ENCODE data around the gene LRP1-AS.
A peak's percentile ranks its signal among the peaks of the same experiment; 100 is the strongest.
"Not testable (repeated sequence)": the region's sequence is repeated elsewhere in the genome, so short reads cannot be mapped to it uniquely, and the experiment has no call there.

The LRP1-AS gene

GRCh38 chr12:57138526-57139272 is 8.7 kb downstream of the LRP1-AS start:
- DNase-seq = no peak

GRCh38 chr12:57135527-57136326 is 11.7 kb downstream of the LRP1-AS start:
- no peak for DNase-seq

GRCh38 chr12:57134949-57135348 is 12.5 kb downstream of the LRP1-AS start:
- DNase-seq = no peak

- DNase-seq = no peak
Observed at GRCh38 chr12:57133916-57134315, 13.5 kb downstream of the LRP1-AS start.

GRCh38 chr12:57133013-57133569 is 14.3 kb downstream of the LRP1-AS start:
- no peak for DNase-seq

GRCh38 chr12:57131896-57132744 is 15.3 kb downstream of the LRP1-AS start:
- DNase-seq = no peak

- DNase-seq = no peak
Observed at GRCh38 chr12:57130941-57131340, 16.5 kb downstream of the LRP1-AS start.

GRCh38 chr12:57129889-57130288 is 17.5 kb downstream of the LRP1-AS start:
- DNase-seq = no peak

- DNase-seq = no peak
Observed at GRCh38 chr12:57129321-57129842, 18.0 kb downstream of the LRP1-AS start.

- no peak for DNase-seq
Observed at GRCh38 chr12:57128519-57129247, 18.7 kb downstream of the LRP1-AS start.

- DNase-seq = peak; percentile 13
Observed at GRCh38 chr12:57127726-57128518, 19.5 kb downstream of the LRP1-AS start, which contains the start of gene LRP1. Gene LRP1 (plus strand): TSS chr12:57128483. CDS start chr12:57128965, 482 bp downstream.

GRCh38 chr12:57127101-57127725 is 20.2 kb downstream of the LRP1-AS start:
- DNase-seq = no peak

GRCh38 chr12:57126561-57126960 is 20.9 kb downstream of the LRP1-AS start:
- no peak for DNase-seq

- no peak for DNase-seq
Observed at GRCh38 chr12:57126061-57126460, 21.4 kb downstream of the LRP1-AS start.

GRCh38 chr12:57124261-57124877 is 23.1 kb downstream of the LRP1-AS start:
- no peak for DNase-seq

- DNase-seq = no peak
Observed at GRCh38 chr12:57123813-57124212, 23.6 kb downstream of the LRP1-AS start.

- not testable (repeated sequence) for DNase-seq
Observed at GRCh38 chr12:57120718-57121117, 26.7 kb downstream of the LRP1-AS start.

- no peak for DNase-seq
Observed at GRCh38 chr12:57119294-57120085, 27.9 kb downstream of the LRP1-AS start.

- no peak for DNase-seq
Observed at GRCh38 chr12:57118711-57119271, 28.6 kb downstream of the LRP1-AS start.

Data from GOT3 (cell line).